SK-N-SH treated with all-trans-retinoic acid at 6 μM for 48 hours (cell line): ENCODE measurements around the gene CEACAM20.

Experiments used
- ATAC-seq: fragments of 200-7000 bp; cut with Tn5 transposase; 3 replicates; pipeline ENCODE4 v1.9.1; 2020; ENCODE audit warnings: mild to moderate bottlenecking, moderate library complexity
- ARNTL ChIP-seq: fragments of 450-650 bp; formaldehyde crosslinking; IDR thresholded peaks from 2 replicates; pipeline ENCODE4 v1.5.0; 2020; ENCODE audit warnings: low read depth, mild to moderate bottlenecking, moderate library complexity, borderline replicate concordance
- BACH2 ChIP-seq: fragments of 250-450 bp; sonication (Bioruptor Pico); IDR thresholded peaks from 2 replicates; pipeline ENCODE4 v1.9.0; 2021; ENCODE audit warnings: mild to moderate bottlenecking, borderline replicate concordance
- CSDC2 ChIP-seq: fragments of 250-450 bp; sonication (Bioruptor Pico); IDR thresholded peaks from 2 replicates; pipeline ENCODE4 v1.5.0; 2020; ENCODE audit warnings: mild to moderate bottlenecking, moderate library complexity
- ESRRG ChIP-seq: fragments of 250-450 bp; sonication (Bioruptor Pico); IDR thresholded peaks from 2 replicates; pipeline ENCODE4 v1.6.1; 2021; ENCODE audit warnings: mild to moderate bottlenecking
- GLIS3 ChIP-seq: fragments of 250-450 bp; sonication (Bioruptor Pico); IDR thresholded peaks from 2 replicates; pipeline ENCODE4 v1.5.0; 2020; ENCODE audit warnings: mild to moderate bottlenecking, moderate library complexity
- ISL1 ChIP-seq: fragments of 250-450 bp; sonication (Bioruptor Pico); IDR thresholded peaks from 2 replicates; pipeline ENCODE4 v2.1.2; 2022; ENCODE audit warnings: mild to moderate bottlenecking, moderate library complexity
- PATZ1 ChIP-seq: fragments of 250-450 bp; sonication (Bioruptor Pico); IDR thresholded peaks from 2 replicates; pipeline ENCODE4 v1.8.0; 2020; ENCODE audit warnings: mild to moderate bottlenecking, moderate library complexity, borderline replicate concordance
- POU6F1 ChIP-seq: fragments of 250-450 bp; sonication (Bioruptor Pico); IDR thresholded peaks from 2 replicates; pipeline ENCODE4 v1.8.0; 2021; ENCODE audit warnings: low read depth, mild to moderate bottlenecking, moderate library complexity, borderline replicate concordance
- PPARA ChIP-seq: fragments of 250-450 bp; sonication (Bioruptor Pico); IDR thresholded peaks from 2 replicates; pipeline ENCODE4 v1.5.0; 2020; ENCODE audit warnings: mild to moderate bottlenecking, borderline replicate concordance
- RARB ChIP-seq: fragments of 250-450 bp; sonication (Bioruptor Pico); IDR thresholded peaks from 2 replicates; pipeline ENCODE4 v1.8.0; 2021; ENCODE audit warnings: mild to moderate bottlenecking, moderate library complexity
- SNAI2 ChIP-seq: fragments of 250-450 bp; sonication (Bioruptor Pico); IDR thresholded peaks from 2 replicates; pipeline ENCODE4 v1.5.0; 2020; ENCODE audit warnings: mild to moderate bottlenecking, moderate library complexity
- TCF4 ChIP-seq: fragments of 250-450 bp; sonication (Bioruptor Pico); IDR thresholded peaks from 2 replicates; pipeline ENCODE4 v1.8.0; 2021; ENCODE audit warnings: mild to moderate bottlenecking, moderate library complexity, borderline replicate concordance
- TOX ChIP-seq: fragments of 250-450 bp; sonication (Bioruptor Pico); IDR thresholded peaks from 2 replicates; pipeline ENCODE4 v1.8.0; 2021; ENCODE audit warnings: mild to moderate bottlenecking, moderate library complexity, borderline replicate concordance
- TSHZ2 ChIP-seq: fragments of 250-450 bp; sonication (Bioruptor Pico); IDR thresholded peaks from 2 replicates; pipeline ENCODE4 v1.5.0; 2020; ENCODE audit warnings: mild to moderate bottlenecking, moderate library complexity
- ZC3H10 ChIP-seq: fragments of 250-450 bp; sonication (Bioruptor Pico); IDR thresholded peaks from 2 replicates; pipeline ENCODE4 v1.5.1; 2021; ENCODE audit warnings: mild to moderate bottlenecking, moderate library complexity
- ZFP3 ChIP-seq: fragments of 250-450 bp; sonication (Bioruptor Pico); IDR thresholded peaks from 2 replicates; pipeline ENCODE4 v1.5.0; 2020; ENCODE audit warnings: mild to moderate bottlenecking, moderate library complexity
- ZFP30 ChIP-seq: fragments of 450-650 bp; formaldehyde crosslinking; IDR thresholded peaks from 2 replicates; pipeline ENCODE4 v1.5.0; 2022; ENCODE audit warnings: mild to moderate bottlenecking, moderate library complexity
- ZNF565 ChIP-seq: fragments of 450-650 bp; formaldehyde crosslinking; conservative IDR thresholded peaks from 2 replicates; pipeline ENCODE4 v1.5.0; 2020; ENCODE audit warnings: low read depth, mild to moderate bottlenecking, moderate library complexity
- ZNF70 ChIP-seq: fragments of 450-650 bp; formaldehyde crosslinking; IDR thresholded peaks from 2 replicates; pipeline ENCODE4 v1.5.0; 2020; ENCODE audit warnings: mild to moderate bottlenecking, moderate library complexity
- ZNF8 ChIP-seq: fragments of 450-650 bp; formaldehyde crosslinking; IDR thresholded peaks from 2 replicates; pipeline ENCODE4 v1.5.0; 2020; ENCODE audit warnings: mild to moderate bottlenecking, moderate library complexity
- TF ChIP-seq, protein P1 (sequence below): fragments of 250-450 bp; sonication (Bioruptor Pico); IDR thresholded peaks from 2 replicates; pipeline ENCODE4 v1.5.1; 2021; ENCODE audit warnings: mild to moderate bottlenecking, moderate library complexity
- TF ChIP-seq, protein P2 (sequence below): fragments of 250-450 bp; sonication (Bioruptor Pico); IDR thresholded peaks from 2 replicates; pipeline ENCODE4 v1.5.1; 2020; ENCODE audit warnings: low read depth, mild to moderate bottlenecking, moderate library complexity

CEACAM20 gene

GRCh38 chr19:44530777-44531176 lies 1.3 kb upstream of the CEACAM20 start:
- ATAC-seq: peak; percentile 47
- no peak for TF ChIP-seq ZNF8 (CRISPR knock-in tag)
- TF ChIP-seq ISL1 (CRISPR knock-in tag): no peak
- TF ChIP-seq ZFP30 (CRISPR knock-in tag): no peak
- TF ChIP-seq, protein P1, sequence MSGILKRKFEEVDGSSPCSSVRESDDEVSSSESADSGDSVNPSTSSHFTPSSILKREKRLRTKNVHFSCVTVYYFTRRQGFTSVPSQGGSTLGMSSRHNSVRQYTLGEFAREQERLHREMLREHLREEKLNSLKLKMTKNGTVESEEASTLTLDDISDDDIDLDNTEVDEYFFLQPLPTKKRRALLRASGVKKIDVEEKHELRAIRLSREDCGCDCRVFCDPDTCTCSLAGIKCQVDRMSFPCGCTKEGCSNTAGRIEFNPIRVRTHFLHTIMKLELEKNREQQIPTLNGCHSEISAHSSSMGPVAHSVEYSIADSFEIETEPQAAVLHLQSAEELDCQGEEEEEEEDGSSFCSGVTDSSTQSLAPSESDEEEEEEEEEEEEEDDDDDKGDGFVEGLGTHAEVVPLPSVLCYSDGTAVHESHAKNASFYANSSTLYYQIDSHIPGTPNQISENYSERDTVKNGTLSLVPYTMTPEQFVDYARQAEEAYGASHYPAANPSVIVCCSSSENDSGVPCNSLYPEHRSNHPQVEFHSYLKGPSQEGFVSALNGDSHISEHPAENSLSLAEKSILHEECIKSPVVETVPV (CRISPR knock-in tag): no peak
- TF ChIP-seq, protein P2, sequence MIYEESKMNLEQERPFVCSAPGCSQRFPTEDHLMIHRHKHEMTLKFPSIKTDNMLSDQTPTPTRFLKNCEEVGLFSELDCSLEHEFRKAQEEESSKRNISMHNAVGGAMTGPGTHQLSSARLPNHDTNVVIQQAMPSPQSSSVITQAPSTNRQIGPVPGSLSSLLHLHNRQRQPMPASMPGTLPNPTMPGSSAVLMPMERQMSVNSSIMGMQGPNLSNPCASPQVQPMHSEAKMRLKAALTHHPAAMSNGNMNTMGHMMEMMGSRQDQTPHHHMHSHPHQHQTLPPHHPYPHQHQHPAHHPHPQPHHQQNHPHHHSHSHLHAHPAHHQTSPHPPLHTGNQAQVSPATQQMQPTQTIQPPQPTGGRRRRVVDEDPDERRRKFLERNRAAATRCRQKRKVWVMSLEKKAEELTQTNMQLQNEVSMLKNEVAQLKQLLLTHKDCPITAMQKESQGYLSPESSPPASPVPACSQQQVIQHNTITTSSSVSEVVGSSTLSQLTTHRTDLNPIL: no peak
- TF ChIP-seq ZC3H10: no peak
- TF ChIP-seq PPARA (CRISPR knock-in tag): no peak
- no peak for TF ChIP-seq SNAI2
- TF ChIP-seq ESRRG (CRISPR knock-in tag): no peak
- TF ChIP-seq GLIS3 (CRISPR knock-in tag): no peak
- no peak for TF ChIP-seq BACH2 (CRISPR knock-in tag)
- no peak for TF ChIP-seq TCF4 (CRISPR knock-in tag)
- TF ChIP-seq ARNTL (CRISPR knock-in tag): no peak
- TF ChIP-seq ZFP3 (CRISPR knock-in tag): no peak
- no peak for TF ChIP-seq ZNF70 (CRISPR knock-in tag)
- TF ChIP-seq CSDC2 (CRISPR knock-in tag): no peak
- no peak for TF ChIP-seq TSHZ2
- no peak for TF ChIP-seq POU6F1 (CRISPR knock-in tag)

GRCh38 chr19:44527554-44527953 lies 1.9 kb downstream of the CEACAM20 start:
- no peak for ATAC-seq
- TF ChIP-seq, protein P1 (CRISPR knock-in tag): no peak
- TF ChIP-seq ISL1 (CRISPR knock-in tag) (no peak), ZFP3 (CRISPR knock-in tag) (no peak), PATZ1 (CRISPR knock-in tag) (no peak), ZNF565 (no peak), PPARA (CRISPR knock-in tag) (no peak), TOX (CRISPR knock-in tag) (no peak), ARNTL (CRISPR knock-in tag) (no peak), ZFP30 (CRISPR knock-in tag) (no peak), ESRRG (CRISPR knock-in tag) (no peak), RARB (CRISPR knock-in tag) (no peak), POU6F1 (CRISPR knock-in tag) (no peak), GLIS3 (CRISPR knock-in tag) (no peak), ZC3H10 (no peak)
- TF ChIP-seq, protein P2: no peak
- TF ChIP-seq, all 23 proteins: peak for 0
